Hematopoietic multipotent progenitor cell treated with erythropoietin and hydrocortisone succinate and interleukin-3 and kit ligand, for 6 days (in vitro differentiated cells): ENCODE measurements around the gene PLEKHG4.

Experiments used
- DNase-seq: peaks from one replicate; pipeline ENCODE4 v3.0.0-alpha.2; 2015

The PLEKHG4 gene

GRCh38 chr16:67287960-67288359 lies 8.6 kb downstream of the PLEKHG4 start:
- DNase-seq, result no peak

DNA sequence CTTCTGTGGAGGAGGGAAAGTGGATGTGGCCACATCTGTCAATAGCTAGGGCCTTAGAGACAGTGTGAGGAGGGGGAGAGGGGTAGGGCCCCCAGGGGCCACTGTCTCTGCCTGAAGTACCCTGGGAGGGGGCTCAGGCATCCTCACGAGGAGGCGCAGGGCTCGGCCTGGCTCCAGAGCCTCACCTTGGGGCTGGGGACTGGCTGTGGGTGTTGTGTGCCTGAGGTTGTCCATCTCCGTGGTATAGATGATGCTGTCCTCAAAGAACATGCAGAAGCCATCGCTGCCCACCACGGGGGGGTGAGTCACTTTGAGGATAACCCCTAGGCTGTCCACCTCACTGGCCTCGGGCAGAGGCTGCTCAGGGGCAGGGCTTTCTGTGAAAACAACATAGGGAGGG lies 12.1 kb downstream of the PLEKHG4 start:
- DNase-seq, result no peak

DNA sequence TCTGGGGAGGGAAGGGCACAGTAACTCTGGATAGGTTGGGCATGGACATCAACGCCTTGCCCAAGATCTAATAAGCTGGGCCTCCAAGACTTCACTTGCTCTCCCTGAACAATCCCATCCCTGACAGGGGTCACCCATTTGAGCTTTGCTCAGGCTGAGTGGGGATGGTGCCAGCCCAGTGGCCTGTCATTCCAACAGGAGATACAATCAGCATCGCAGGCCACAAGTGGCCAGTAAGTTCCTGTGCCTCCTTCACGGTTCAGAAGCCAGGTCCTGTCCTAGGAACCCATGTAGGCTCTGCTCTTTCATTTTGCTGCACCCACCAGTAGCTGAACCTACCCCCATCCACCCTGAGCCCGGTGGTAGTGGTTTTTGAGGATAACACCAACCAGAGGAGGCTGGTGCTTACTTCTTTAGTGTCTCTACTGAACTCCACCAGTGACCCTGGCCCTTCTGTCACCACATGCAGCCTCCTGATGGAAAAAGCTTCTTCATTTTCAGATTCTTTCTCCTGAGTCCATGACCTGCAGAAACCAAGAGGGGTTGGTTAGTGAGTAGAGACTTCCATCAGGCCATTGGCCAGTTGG lies 14.9 kb downstream of the PLEKHG4 start:
- DNase-seq, result no peak

DNA sequence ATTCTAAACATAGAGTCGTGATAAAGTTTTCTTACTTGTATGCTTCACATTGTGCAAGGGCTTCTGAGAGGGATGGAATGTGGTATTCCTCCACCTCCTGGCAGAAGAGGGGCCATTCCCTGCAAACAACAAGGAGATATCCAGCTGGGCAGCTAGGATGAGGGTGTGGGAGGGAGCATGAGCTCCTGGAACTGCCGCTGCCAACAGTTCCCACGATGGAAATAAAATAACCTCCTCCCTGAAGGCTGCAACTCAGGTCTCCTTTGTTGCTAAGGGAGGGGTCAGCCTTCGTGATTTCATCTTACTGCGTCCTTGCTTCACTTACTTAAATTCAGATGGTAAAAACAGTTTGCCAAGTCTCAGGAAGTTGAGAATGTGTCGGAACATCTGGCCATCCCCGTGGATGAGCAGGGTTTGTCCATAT lies 15.6 kb downstream of the PLEKHG4 start:
- DNase-seq, result no peak

DNA sequence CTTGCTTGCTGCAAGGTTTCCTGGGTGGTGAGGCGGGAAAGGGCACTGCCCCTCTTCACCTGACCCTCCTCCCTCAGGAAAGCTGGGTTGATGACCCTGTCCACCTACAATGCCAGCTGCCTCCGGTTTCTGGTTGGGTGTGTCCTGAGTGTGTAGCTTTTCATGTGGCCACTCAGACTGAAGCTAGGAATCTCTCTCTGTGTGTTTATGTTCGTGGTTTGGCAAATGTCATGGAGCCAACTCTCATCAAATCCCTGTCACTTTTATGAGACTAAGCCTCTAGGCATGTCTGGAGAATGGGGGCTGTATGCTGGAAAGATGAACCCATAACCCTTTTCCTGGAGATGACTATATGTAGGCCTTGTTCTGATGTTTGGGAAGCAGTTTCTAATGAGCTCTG lies 17.1 kb downstream of the PLEKHG4 start:
- DNase-seq, result no peak

DNA sequence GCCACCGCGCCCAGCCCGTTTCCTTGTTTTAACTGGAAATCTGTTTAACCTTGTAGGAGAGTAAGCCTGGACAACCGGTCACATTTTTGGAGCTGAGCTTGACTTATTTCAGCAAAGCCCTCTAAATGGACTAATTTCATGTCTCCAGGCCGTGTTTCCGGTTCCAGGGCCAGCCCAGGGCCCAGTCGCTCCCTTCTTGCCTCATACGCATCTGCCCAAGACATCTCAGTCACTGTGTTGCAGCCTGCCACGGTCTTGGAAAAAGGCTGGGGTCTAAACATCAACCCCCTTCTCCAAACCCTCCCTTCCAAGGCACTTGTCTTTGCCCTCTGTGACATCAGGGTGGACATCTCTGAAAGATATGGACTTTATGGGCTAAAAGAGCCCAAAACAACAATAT lies 18.9 kb downstream of the PLEKHG4 start:
- no peak for DNase-seq

DNA sequence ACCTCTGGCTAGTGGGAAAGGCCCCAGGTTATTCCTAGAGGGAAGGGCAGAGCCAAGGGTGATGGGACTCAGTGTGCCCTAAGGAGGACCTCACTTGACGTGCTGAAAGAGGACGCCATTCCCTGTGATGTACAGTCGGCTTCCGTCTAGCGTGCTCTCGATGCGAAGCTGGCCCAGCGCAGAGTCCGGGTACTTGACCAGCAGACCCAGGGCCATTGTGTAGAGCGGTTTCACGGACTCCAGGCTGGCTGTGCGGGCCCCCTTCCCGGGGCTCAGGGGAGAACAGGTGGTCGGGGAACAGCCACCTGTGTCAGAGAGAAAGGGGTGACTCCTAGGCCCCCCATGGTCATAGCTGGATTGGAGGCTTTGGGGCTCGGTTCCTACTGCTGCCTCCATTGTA lies 19.9 kb downstream of the PLEKHG4 start:
- no peak for DNase-seq

GRCh38 chr16:67301080-67301782 lies 21.9 kb downstream of the PLEKHG4 start:
- no peak for DNase-seq

DNA sequence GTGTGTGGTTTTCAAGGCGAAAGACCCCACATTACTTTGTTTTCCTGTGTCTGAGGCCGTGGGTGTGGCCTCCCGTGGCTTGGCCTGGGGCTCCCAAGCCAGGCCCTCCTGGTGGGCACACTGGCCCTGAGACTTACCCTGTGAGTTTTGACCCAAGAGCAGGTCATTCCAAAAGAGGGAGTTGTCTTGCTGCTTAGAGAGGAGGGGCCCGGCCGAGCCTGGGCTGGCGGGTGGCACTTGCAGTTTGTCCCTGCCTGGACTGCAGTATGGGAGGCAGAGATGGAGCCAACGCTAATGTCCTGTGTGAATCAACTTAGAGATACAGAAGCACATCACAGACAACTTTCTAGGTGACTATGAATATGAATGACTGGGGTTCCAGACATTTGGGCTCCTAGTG lies 22.7 kb downstream of the PLEKHG4 start:
- DNase-seq, result no peak

DNA sequence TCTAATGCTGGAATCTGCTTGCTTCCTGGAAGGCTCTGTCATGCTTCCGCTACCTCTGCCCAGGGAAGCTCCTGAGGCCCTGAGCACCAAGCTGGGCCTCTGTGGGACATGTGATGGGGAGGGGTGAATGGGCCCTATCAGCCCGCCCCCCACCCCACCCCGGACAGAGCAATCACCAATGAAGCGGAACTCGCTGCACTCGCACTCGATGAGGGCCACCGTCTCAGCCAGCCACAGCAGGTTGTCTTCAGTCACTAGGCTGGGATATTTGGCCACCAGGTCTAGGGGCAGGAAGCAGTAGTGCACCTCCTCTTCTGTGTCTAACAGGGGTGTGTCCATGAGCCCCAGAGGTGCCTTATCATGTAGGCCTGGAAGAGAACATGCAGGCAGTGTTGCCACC lies 23.6 kb downstream of the PLEKHG4 start:
- peak; percentile 46 for DNase-seq

DNA sequence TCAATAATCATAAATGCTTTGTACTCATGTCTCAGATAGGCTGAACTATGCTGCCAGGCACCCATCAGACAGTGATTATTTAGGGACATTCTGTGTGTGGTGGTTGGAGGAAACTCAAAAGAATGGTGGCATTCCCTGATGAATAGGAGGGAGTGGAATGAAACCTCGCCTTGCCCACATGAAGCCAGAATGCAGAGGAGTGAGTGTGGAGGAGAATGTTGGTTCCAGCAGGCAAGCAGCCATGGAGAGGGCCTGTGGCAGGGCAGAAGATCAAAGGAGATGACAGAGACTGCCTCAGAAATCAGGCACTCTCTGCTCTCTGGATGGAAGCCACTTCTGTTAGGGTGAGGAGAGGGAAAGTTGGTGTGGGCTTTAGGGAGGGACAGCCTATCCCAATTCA lies 24.7 kb downstream of the PLEKHG4 start:
- no peak for DNase-seq

- DNase-seq, result no peak
Observed at GRCh38 chr16:67305216-67306071, 26.1 kb downstream of the PLEKHG4 start.

DNA sequence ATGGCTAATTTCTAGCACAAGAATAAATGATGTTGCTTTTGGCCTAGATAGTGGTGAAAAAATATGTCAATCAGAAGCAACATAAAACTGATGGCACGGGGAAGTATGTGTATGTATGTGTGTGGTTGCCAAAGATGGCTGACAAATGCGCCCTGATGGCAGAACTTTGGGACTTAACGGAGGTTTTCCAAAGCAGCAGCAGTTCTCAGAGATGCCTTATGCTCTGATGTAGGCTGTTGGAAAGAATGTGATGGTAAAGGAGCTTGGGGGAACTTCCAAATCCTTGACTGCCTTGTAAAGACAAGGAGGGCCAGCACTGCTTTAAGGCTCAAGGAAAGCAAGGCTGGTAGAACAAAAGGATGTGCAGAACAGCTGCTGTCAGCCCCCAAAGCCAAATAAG lies 31.2 kb downstream of the PLEKHG4 start:
- no peak for DNase-seq

- DNase-seq, result no peak
Observed at GRCh38 chr16:67311607-67312488, 32.5 kb downstream of the PLEKHG4 start.

- DNase-seq, result no peak
Observed at GRCh38 chr16:67312719-67313118, 33.4 kb downstream of the PLEKHG4 start.

- no peak for DNase-seq
Observed at GRCh38 chr16:67317853-67318252, 38.5 kb downstream of the PLEKHG4 start.

DNA sequence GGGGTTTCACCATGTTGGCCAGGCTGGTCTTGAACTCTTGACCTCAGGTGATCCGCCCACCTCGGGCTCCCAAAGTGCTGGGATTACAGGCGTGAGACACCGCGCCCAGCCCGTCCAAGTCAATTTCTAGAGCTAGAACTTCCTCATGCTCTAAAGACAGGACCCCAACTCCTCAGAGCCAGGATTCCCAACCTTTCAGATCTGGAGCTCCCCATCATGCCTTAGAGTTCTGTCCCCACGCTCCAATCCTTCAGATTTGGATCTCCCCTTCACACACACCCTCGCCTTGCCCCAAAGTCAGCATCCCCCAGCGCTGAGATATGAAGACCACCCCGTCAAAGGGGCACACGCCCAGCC lies 46.8 kb downstream of the PLEKHG4 start:
- DNase-seq, result no peak

DNA sequence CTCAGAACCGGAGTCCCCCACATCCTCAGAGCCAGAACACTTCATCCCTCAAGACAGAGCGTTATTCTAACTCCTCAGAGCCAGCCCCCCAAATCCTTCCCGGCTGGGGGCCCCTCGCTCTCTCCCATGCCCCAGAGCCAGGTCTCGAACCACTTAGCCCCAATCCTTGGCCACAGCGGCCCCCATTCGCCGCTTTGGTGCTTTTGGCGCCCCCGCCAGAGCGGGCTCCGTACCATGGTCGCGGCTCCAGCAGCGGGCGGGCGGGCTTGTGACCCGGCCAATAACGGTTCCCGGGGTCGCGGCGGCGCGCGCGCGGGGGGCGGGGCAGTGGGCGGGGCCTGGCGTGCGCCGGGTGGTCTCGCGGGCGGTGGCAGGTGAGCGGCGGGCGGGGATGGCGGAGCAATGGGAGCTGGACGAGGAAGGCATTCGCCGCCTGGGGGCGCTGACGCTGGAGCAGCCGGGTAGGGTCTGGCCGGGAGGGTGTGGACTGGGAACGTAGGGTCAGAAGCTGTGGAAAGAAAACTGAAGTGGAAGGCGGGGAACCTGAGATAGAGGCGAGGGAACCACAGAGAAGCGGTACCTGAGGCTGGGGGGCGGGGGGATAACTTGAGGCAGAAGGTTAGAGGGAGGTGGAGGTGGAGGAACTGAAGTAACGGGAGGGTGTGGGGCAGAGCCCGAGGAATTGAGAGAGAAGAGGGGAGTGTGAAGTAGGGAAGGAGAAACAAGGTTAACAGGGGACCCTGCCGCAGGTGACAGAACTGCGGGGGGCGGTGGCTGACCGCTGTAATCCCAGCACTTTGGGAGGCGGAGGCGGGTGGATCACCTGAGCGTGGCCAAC lies 47.4 kb downstream of the PLEKHG4 start, which contains the start of the genes KCTD19 and LRRC36:
TSS of gene KCTD19 (minus strand) at position 270 of the 838 bp plus-strand sequence. CDS start at position 236, 34 bp downstream.
TSS of gene LRRC36 (plus strand) at position 344 of the 838 bp plus-strand sequence. CDS start at position 392, 48 bp downstream.
- peak; percentile 71 for DNase-seq

- no peak for DNase-seq
Observed at GRCh38 chr16:67327743-67328142, 48.4 kb downstream of the PLEKHG4 start.

DNA sequence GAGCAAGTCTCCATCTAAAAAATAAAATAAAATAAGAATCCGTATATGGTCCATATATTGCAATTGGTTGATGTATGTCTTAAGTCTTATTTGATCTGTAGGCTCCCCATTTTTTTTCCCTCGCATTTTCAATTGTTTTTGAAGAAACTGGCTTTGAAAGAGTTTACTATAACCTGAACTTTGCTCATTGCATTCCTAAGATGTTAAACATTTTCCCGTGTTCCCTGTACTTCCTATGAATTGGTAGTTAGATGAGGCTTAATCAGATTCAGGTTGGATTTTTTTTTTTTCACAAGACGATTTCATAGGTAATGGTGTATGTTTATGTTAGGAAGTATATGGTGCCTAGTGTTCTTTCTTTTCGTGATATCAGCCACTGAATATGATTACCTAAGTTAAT lies 50.6 kb downstream of the PLEKHG4 start:
- no peak for DNase-seq

DNA sequence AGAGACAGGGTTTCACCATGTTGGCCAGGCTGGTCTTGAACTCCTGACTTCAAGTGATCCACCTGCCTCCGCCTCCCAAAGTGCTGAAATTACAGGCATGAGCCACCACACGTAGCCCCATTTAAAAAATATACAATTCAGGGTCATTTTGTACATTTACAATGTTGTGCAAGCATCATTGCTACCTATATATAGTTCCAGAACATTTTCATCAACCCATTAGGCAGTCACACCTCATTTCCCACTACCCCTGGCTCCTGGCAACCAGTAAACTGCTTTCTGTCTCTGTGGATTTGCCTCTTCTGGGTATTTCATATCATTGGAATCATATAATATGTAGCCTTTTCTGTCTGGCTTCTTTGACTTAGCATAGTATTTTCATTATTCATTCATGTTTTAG lies 54.0 kb downstream of the PLEKHG4 start:
- no peak for DNase-seq

DNA sequence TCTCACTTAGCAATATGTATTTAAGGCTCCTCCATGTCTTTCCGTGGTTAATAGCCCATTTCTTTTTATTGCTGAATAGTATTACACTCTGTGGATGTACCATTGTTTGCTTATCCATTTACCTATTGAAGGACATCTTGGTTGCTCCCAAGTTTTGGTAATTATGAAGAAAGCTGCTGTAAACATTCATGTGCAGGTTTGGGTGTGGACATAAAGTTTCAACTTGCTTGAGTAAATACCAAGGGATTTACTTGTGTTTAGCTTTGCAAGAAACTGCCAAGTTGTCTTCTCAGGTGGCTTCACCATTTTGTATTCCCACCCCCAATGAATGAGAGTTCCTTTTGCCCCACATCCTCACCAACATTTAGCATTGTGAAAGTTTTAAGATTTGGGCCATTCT lies 56.8 kb downstream of the PLEKHG4 start:
- DNase-seq, result no peak
